ENCODE results near the gene C15orf39. TPM values are rescaled to one million over a fixed set of nuclear protein-coding genes. Genes with fewer than 3 reads are reported as not detected.
A peak's percentile ranks its signal among the peaks of the same experiment; 100 is the strongest.

C15orf39 gene
- polyA plus RNA-seq, 1 donor from 2014 or later, result not detected

GRCh38 chr15:75203908-75204263, 2.2 kb downstream of the C15orf39 start:
- H3K36me3 ChIP-seq (ENCODE audit: insufficient read depth, low read length), result no peaks in the 10 kb centered on the region
- no peak overlapping the region for H3K27ac ChIP-seq (ENCODE audit: low read length)
- no peaks in the 10 kb centered on the region for H3K9me3 ChIP-seq (ENCODE audit: low read length)
- no peak overlapping the region for H3K4me2 ChIP-seq (ENCODE audit: low read length)
- peaks cover 30% of the 10 kb centered on the region for H3K27me3 ChIP-seq (ENCODE audit: insufficient read depth, low read depth, low read length)
- TF ChIP-seq REST (IDR thresholded peaks at IDR 0.05; ENCODE audit: borderline replicate concordance) (no peak), RAD21 (conservative IDR thresholded peaks at IDR 0.05) (no peak), MXI1 (conservative IDR thresholded peaks at IDR 0.05; ENCODE audit: poor library complexity, severe bottlenecking) (no peak), CTCF (IDR thresholded peaks at IDR 0.05; ENCODE audit: poor library complexity, severe bottlenecking) (no peak), POLR2AphosphoS5 (IDR thresholded peaks at IDR 0.05) (no peak), EP300 (conservative IDR thresholded peaks at IDR 0.05; ENCODE audit: poor library complexity, severe bottlenecking) (no peak), EZH2 (IDR thresholded peaks at IDR 0.05; ENCODE audit: borderline replicate concordance, insufficient read depth, low read length, poor library complexity, severe bottlenecking) (no peak), TAF1 (IDR thresholded peaks at IDR 0.05; ENCODE audit: low read depth) (no peak), SMC3 (conservative IDR thresholded peaks at IDR 0.05; ENCODE audit: poor library complexity) (no peak)
- H2AFZ ChIP-seq (ENCODE audit: low read depth, low read length), result no peak overlapping the region
- H3K9me2 ChIP-seq (ENCODE audit: insufficient read depth, low read length), result no peaks in the 10 kb centered on the region
- H4K20me1 ChIP-seq (ENCODE audit: insufficient read depth), result no peaks in the 10 kb centered on the region
- H3K79me2 ChIP-seq (replicated peaks; ENCODE audit: insufficient read depth, low read length), result no peaks in the 10 kb centered on the region
- H3K9ac ChIP-seq (ENCODE audit: low read length), result no peak overlapping the region
- no peaks in the 10 kb centered on the region for H3F3A ChIP-seq (ENCODE audit: insufficient read depth, low read length, poor library complexity, severe bottlenecking)
- no peak overlapping the region for H3K4me3 ChIP-seq (ENCODE audit: low read length)

GRCh38 chr15:75204340-75205063, 2.8 kb downstream of the C15orf39 start:
- Histone ChIP-seq H4K20me1 (ENCODE audit: insufficient read depth) (no peaks in the 10 kb centered on the region), H3K27ac (ENCODE audit: low read length) (no peak overlapping the region), H2AFZ (ENCODE audit: low read depth, low read length) (no peak overlapping the region), H3K9ac (ENCODE audit: low read length) (no peak overlapping the region), H3K27me3 (ENCODE audit: insufficient read depth, low read depth, low read length) (peaks cover 29% of the 10 kb centered on the region), H3K9me3 (ENCODE audit: low read length) (no peaks in the 10 kb centered on the region), H3K9me2 (ENCODE audit: insufficient read depth, low read length) (no peaks in the 10 kb centered on the region), H3F3A (ENCODE audit: insufficient read depth, low read length, poor library complexity, severe bottlenecking) (no peaks in the 10 kb centered on the region), H3K79me2 (replicated peaks; ENCODE audit: insufficient read depth, low read length) (no peaks in the 10 kb centered on the region), H3K4me3 (ENCODE audit: low read length) (no peak overlapping the region), H3K4me2 (ENCODE audit: low read length) (no peak overlapping the region), H3K36me3 (ENCODE audit: insufficient read depth, low read length) (no peaks in the 10 kb centered on the region)
- TF ChIP-seq SMC3 (conservative IDR thresholded peaks at IDR 0.05; ENCODE audit: poor library complexity) (peak; percentile 84), POLR2AphosphoS5 (IDR thresholded peaks at IDR 0.05) (no peak), RAD21 (conservative IDR thresholded peaks at IDR 0.05) (peak; percentile 81), MXI1 (conservative IDR thresholded peaks at IDR 0.05; ENCODE audit: poor library complexity, severe bottlenecking) (peak; percentile 27), EZH2 (IDR thresholded peaks at IDR 0.05; ENCODE audit: borderline replicate concordance, insufficient read depth, low read length, poor library complexity, severe bottlenecking) (no peak), TAF1 (IDR thresholded peaks at IDR 0.05; ENCODE audit: low read depth) (no peak), CTCF (IDR thresholded peaks at IDR 0.05; ENCODE audit: poor library complexity, severe bottlenecking) (peak; percentile 81), EP300 (conservative IDR thresholded peaks at IDR 0.05; ENCODE audit: poor library complexity, severe bottlenecking) (no peak), REST (IDR thresholded peaks at IDR 0.05; ENCODE audit: borderline replicate concordance) (no peak)

Measured in neural cell (in vitro differentiated cells).